DND-41 (cell line): ENCODE data around the gene B3GALT6.

Source experiments
- EZH2 ChIP-seq: IDR thresholded peaks from 3 replicates; pipeline ENCODE4 v1.6.1; 2012; ENCODE audit warnings: borderline replicate concordance, low read depth, mild to moderate bottlenecking, moderate library complexity, low read length, inconsistent platforms; ENCODE audit not compliant: severe bottlenecking
- TF ChIP-seq, protein P1 (sequence below): IDR thresholded peaks from 2 replicates; pipeline ENCODE4 v1.5.1; 2012; ENCODE audit warnings: borderline replicate concordance, low read length, moderate library complexity, mild to moderate bottlenecking; ENCODE audit not compliant: poor library complexity, severe bottlenecking; ENCODE audit errors: extremely low read depth

DNA sequence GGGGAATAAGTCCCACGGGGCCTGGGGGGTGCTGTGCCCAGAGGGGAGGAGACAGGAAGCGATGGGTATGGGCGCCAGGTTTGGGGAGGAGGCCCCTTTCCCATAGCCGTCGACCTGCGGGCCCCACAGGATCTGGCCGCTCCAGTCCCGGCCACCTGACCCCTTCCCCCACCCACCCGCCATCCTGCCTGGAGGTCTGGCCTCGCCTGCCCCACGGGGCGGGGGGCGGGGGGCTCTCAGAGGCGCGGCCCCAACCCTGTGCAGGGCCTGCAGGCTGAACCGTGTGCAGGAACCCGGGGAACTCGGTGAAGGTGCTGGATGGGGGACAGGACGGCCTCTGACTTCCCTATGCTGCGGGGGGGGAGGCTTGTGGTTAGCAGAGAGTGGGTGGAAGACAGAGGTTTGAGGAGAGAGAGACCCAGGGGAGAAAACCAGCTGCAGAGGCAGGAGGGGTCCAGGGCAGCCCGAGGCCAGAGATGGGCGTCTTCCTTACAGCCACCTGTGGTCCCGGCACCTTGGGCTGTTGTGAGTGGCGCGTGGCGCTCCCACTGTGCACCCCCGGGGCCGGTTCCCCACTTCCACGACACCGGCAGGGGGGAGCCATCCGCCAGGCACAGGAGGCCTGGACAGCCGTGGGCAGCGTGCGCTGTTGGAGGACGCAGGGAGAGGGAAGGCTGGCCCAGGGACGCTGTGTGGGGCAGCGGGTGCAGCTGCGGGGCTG, 23.2 kb upstream of the B3GALT6 start:
- TF ChIP-seq, protein P1, sequence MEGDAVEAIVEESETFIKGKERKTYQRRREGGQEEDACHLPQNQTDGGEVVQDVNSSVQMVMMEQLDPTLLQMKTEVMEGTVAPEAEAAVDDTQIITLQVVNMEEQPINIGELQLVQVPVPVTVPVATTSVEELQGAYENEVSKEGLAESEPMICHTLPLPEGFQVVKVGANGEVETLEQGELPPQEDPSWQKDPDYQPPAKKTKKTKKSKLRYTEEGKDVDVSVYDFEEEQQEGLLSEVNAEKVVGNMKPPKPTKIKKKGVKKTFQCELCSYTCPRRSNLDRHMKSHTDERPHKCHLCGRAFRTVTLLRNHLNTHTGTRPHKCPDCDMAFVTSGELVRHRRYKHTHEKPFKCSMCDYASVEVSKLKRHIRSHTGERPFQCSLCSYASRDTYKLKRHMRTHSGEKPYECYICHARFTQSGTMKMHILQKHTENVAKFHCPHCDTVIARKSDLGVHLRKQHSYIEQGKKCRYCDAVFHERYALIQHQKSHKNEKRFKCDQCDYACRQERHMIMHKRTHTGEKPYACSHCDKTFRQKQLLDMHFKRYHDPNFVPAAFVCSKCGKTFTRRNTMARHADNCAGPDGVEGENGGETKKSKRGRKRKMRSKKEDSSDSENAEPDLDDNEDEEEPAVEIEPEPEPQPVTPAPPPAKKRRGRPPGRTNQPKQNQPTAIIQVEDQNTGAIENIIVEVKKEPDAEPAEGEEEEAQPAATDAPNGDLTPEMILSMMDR: no peak
- no peak for TF ChIP-seq EZH2
